Lower lobe of right lung (tissue), 2 donors: ENCODE results near the gene SUCLA2. TPM values are rescaled to one million over a fixed set of nuclear protein-coding genes. Genes with fewer than 3 reads are reported as not detected.

Source experiments
- ATAC-seq, 2 donors: fragments of 200-7000 bp; cut with Tn5 transposase; one replicate each; pipeline ENCODE4 v1.9.1; 2020 to 2022; ENCODE audit warnings: mild to moderate bottlenecking in 2 of 2, moderate library complexity in 2 of 2
- DNase-seq: peaks from one replicate; pipeline ENCODE4 v3.0.0-alpha.2; 2020
- H3K27ac ChIP-seq: fragments of 200-600 bp; one replicate; pipeline ENCODE4 v1.8.0; 2022
- H3K27me3 ChIP-seq: fragments of 200-600 bp; one replicate; pipeline ENCODE4 v1.8.0; 2022; ENCODE audit warnings: low read depth
- H3K36me3 ChIP-seq: fragments of 200-600 bp; one replicate; pipeline ENCODE4 v1.8.0; 2022; ENCODE audit warnings: mild to moderate bottlenecking
- H3K4me1 ChIP-seq: fragments of 200-600 bp; one replicate; pipeline ENCODE4 v1.8.0; 2022
- H3K4me3 ChIP-seq: fragments of 200-600 bp; one replicate; pipeline ENCODE4 v1.8.0; 2022; ENCODE audit warnings: mild to moderate bottlenecking
- H3K9me3 ChIP-seq: fragments of 200-600 bp; one replicate; pipeline ENCODE4 v1.8.0; 2022
- CTCF ChIP-seq: fragments of 200-600 bp; IDR thresholded peaks from one replicate; pipeline ENCODE4 v1.8.0; 2022; ENCODE audit warnings: antibody characterized with exemption, mild to moderate bottlenecking
- intact Hi-C: fragments of 100-400 bp; cut with DNase I; formaldehyde crosslinking; loops from one replicate; pipeline ENCODE4 v1.11.0; 2022
- total RNA-seq: library from RNA; stranded (reverse); fragmentation: NEBNext Ultra II Directional; extraction: Animal tissue kit (Norgen Biotek cat#: 25700); gene quantifications from one replicate; pipeline ENCODE4 v1.2.1, GENCODE V29; 2021
- donor health status: DM: no; HTN: yes; CAD: no; lungs with severe emphysema.

The SUCLA2 gene
- total RNA-seq, 1 donor from 2014 or later = 36.7 TPM

GRCh38 chr13:47917022-47917574 lies 84.0 kb downstream of the SUCLA2 start:
- no peak overlapping the region for H3K4me3 ChIP-seq
- H3K27me3 ChIP-seq = no peaks in the 10 kb centered on the region
- intact Hi-C loops = no loop called here
- TF ChIP-seq CTCF = no peak
- DNase-seq (no peak), ATAC-seq (no peak)
- no peaks in the 10 kb centered on the region for H3K36me3 ChIP-seq
- peaks cover 8% of the 10 kb centered on the region for H3K9me3 ChIP-seq
- H3K27ac ChIP-seq = no peak overlapping the region
- H3K4me1 ChIP-seq = no peaks in the 10 kb centered on the region

- Histone ChIP-seq H3K36me3 (no peaks in the 10 kb centered on the region), H3K4me3 (no peak overlapping the region), H3K4me1 (no peaks in the 10 kb centered on the region), H3K27ac (no peak overlapping the region), H3K27me3 (no peaks in the 10 kb centered on the region), H3K9me3 (no peaks in the 10 kb centered on the region)
- intact Hi-C loops = no loop called here
- DNase-seq (no peak), ATAC-seq (no peak)
- no peak for TF ChIP-seq CTCF
Measured at GRCh38 chr13:47908197-47908902, 92.7 kb downstream of the SUCLA2 start.

GRCh38 chr13:47904891-47905290 lies 96.2 kb downstream of the SUCLA2 start:
- H3K36me3 ChIP-seq = no peaks in the 10 kb centered on the region
- H3K4me3 ChIP-seq = no peak overlapping the region
- ATAC-seq = no peak
- TF ChIP-seq CTCF = no peak
- intact Hi-C loops = no loop called here
- H3K27ac ChIP-seq = no peak overlapping the region
- no peaks in the 10 kb centered on the region for H3K27me3 ChIP-seq
- no peak for DNase-seq
- no peaks in the 10 kb centered on the region for H3K4me1 ChIP-seq
- H3K9me3 ChIP-seq = no peaks in the 10 kb centered on the region

- no peaks in the 10 kb centered on the region for H3K27me3 ChIP-seq
- no peak for DNase-seq
- H3K27ac ChIP-seq = peak overlapping the region; percentile 38
- H3K9me3 ChIP-seq = no peaks in the 10 kb centered on the region
- H3K4me1 ChIP-seq = no peaks in the 10 kb centered on the region
- intact Hi-C loops = no loop called here
- peak overlapping the region; percentile 42 for H3K4me3 ChIP-seq
- no peaks in the 10 kb centered on the region for H3K36me3 ChIP-seq
- no peak for TF ChIP-seq CTCF
- ATAC-seq = peak; percentile 21 to 64
Measured at GRCh38 chr13:47904241-47904640, 96.8 kb downstream of the SUCLA2 start.

GRCh38 chr13:47903836-47904235 lies 97.2 kb downstream of the SUCLA2 start:
- no peaks in the 10 kb centered on the region for H3K4me1 ChIP-seq
- peak overlapping the region; percentile 42 for H3K4me3 ChIP-seq
- DNase-seq (no peak), ATAC-seq (peak in 1 of 2 donors; percentile 31)
- intact Hi-C loops = no loop called here
- H3K27me3 ChIP-seq = no peaks in the 10 kb centered on the region
- peak overlapping the region; percentile 38 for H3K27ac ChIP-seq
- no peaks in the 10 kb centered on the region for H3K9me3 ChIP-seq
- H3K36me3 ChIP-seq = no peaks in the 10 kb centered on the region
- no peak for TF ChIP-seq CTCF
